Stimulated activated naive CD8-positive, alpha-beta T cell treated with anti-CD3 and anti-CD28 coated beads, Interleukin-15, Interleukin-2, amounts not matched to agents 100 ng/mL and 50 ng/mL, for 24 hours (primary cell): ENCODE data around the gene FGF6.
"Not testable (repeated sequence)": the region's sequence is repeated elsewhere in the genome, so short reads cannot be mapped to it uniquely, and the experiment has no call there.

Source experiments
- H3K27ac Mint-ChIP-seq: one replicate; pipeline ENCODE4 v1.8.0; 2021; ENCODE audit warnings: mild to moderate bottlenecking, mixed read lengths
- H3K27me3 Mint-ChIP-seq: one replicate; pipeline ENCODE4 v1.8.0; 2021; ENCODE audit warnings: mixed read lengths
- H3K36me3 Mint-ChIP-seq: one replicate; pipeline ENCODE4 v1.8.0; 2021; ENCODE audit warnings: low read depth, mixed read lengths
- H3K4me1 Mint-ChIP-seq: one replicate; pipeline ENCODE4 v1.8.0; 2021; ENCODE audit warnings: low read depth, mixed read lengths
- H3K4me3 Mint-ChIP-seq: one replicate; pipeline ENCODE4 v1.8.0; 2021; ENCODE audit warnings: mild to moderate bottlenecking, mixed read lengths
- H3K9me3 Mint-ChIP-seq: one replicate; pipeline ENCODE4 v1.8.0; 2021; ENCODE audit warnings: mixed read lengths

The FGF6 gene

DNA sequence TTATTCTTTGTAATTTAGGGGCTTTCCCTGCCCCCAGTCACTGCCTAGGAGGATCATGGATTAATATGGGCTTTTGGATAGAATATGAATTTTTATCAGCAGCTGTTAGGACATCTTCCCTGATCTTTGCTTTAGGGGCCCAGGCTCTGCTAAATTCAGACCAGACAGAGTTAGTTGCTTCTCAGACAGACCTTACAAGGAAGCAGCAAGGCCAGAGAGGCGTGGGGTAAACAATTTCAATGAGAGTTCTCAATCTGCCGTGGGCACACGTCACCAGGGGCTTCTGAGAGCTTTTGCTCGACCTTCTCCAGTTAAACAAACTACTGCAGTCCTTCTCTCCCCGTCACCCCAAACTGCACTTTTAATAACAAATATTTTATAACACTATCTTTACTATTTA lies 27.7 kb downstream of the FGF6 start:
- Mint-ChIP-seq H3K27me3 (peaks cover 32% of the 10 kb centered on the region), H3K9me3 (no peaks in the 10 kb centered on the region), H3K4me3 (no peak overlapping the region), H3K36me3 (no peaks in the 10 kb centered on the region), H3K27ac (no peak overlapping the region), H3K4me1 (peaks cover 9% of the 10 kb centered on the region)

DNA sequence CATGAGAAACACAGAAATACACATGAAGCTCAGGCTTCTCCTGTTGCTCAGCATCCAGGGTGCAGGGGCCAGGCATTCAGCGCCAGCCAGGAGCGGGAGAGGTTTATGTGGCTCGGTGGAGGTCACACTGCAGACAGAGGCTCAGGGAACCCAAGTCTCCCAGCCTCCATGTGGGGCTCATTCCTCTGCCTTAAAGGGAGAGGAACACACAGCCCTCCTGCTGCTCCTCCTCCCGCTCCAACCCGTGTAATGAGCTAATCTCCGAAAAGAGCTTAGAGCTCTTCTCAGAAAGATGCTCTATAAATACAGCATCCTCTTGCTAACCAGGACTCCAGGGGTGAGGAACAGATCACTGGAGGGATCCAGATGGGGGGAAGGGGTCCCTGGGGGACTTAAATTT lies 28.2 kb downstream of the FGF6 start:
- H3K36me3 Mint-ChIP-seq = no peaks in the 10 kb centered on the region
- no peaks in the 10 kb centered on the region for H3K9me3 Mint-ChIP-seq
- H3K27me3 Mint-ChIP-seq = peaks cover 35% of the 10 kb centered on the region
- H3K4me1 Mint-ChIP-seq = peaks cover 9% of the 10 kb centered on the region
- H3K4me3 Mint-ChIP-seq = no peak overlapping the region
- no peak overlapping the region for H3K27ac Mint-ChIP-seq

DNA sequence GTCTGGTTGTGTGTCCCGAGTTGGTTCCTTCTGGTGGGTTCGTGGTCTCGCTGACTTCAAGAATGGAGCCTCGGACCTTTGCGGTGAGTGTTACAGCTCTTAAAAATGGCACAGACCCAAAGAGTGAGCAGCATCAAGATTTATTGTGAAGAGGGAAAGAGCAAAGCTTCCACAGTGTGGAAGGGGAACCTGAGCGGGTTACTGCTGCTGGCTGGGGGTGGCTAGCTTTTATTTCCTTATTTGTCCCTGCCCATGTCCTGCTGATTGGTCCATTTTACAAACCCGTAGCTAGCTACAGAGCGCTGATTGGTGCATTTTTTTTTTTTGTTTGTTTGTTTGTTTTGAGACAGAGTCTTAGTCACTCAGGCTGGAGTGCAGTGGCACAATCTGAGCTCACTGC lies 29.3 kb downstream of the FGF6 start:
- H3K4me1 Mint-ChIP-seq = peaks cover 9% of the 10 kb centered on the region
- H3K27ac Mint-ChIP-seq = no peak overlapping the region
- H3K36me3 Mint-ChIP-seq = no peaks in the 10 kb centered on the region
- H3K4me3 Mint-ChIP-seq = no peak overlapping the region
- no peaks in the 10 kb centered on the region for H3K9me3 Mint-ChIP-seq
- H3K27me3 Mint-ChIP-seq = peaks cover 38% of the 10 kb centered on the region

DNA sequence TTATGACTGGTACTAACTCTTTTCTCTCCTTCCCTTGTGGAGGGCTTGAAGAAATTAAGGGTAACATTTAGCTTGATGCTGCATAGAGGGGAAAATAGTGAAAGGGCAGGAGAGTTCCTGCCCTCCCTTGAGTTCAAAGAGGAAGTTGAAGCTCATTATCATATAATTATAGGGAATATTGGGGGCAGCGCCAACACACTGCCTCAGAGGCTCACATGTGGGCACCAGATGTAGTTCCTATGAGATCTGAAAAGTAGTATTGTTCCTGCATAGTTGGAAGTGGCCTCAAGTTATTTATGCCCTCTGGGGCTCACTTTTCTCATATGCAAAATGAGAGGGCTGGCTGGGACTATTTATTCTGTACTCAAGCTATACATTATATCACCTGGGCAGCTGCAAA lies 33.1 kb downstream of the FGF6 start:
- no peak overlapping the region for H3K27ac Mint-ChIP-seq
- H3K9me3 Mint-ChIP-seq = no peaks in the 10 kb centered on the region
- H3K4me3 Mint-ChIP-seq = no peak overlapping the region
- peaks cover 9% of the 10 kb centered on the region for H3K4me1 Mint-ChIP-seq
- no peaks in the 10 kb centered on the region for H3K36me3 Mint-ChIP-seq
- H3K27me3 Mint-ChIP-seq = peaks cover 28% of the 10 kb centered on the region

DNA sequence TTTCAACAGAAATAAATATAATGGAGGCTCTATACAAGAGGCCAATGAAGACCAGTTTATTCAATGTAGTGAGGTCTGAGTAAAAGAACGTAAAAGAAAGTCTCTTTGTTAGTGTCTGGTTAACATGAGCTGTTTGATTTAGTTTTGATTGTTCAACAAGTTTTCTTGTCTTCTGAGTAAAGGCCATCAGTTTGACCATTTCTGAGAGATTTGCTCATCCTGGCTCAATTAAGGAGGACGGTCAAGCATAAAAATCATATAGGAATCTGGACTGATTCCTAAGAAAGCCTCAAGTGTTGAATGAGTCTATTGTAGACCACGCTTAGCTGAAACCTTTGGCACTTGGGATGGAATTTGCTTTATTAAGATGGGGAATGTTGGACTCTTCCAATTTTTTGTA lies 33.6 kb downstream of the FGF6 start:
- H3K4me3 Mint-ChIP-seq = no peak overlapping the region
- no peaks in the 10 kb centered on the region for H3K9me3 Mint-ChIP-seq
- H3K27me3 Mint-ChIP-seq = peaks cover 27% of the 10 kb centered on the region
- H3K4me1 Mint-ChIP-seq = peaks cover 9% of the 10 kb centered on the region
- H3K36me3 Mint-ChIP-seq = no peaks in the 10 kb centered on the region
- no peak overlapping the region for H3K27ac Mint-ChIP-seq

DNA sequence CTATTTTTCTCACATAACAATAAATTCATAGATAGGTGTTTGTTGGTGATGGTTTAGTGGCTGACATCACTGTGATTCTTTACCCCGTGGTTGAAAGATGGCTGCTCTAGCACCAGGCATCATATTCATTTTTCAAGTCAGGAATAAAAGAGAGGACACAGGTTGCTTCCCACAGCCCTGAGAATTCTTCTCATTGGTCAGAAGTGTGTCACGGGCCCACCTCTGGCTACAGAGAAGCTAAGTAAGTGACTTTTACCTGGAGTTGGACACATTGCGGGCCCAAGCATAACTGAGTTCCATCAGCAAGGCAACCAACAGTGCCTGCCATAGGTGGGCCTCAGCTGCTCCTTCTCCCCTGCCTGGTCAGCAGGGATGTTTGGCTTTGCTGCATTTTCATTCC lies 38.5 kb downstream of the FGF6 start:
- no peak overlapping the region for H3K4me3 Mint-ChIP-seq
- no peak overlapping the region for H3K27ac Mint-ChIP-seq
- no peaks in the 10 kb centered on the region for H3K9me3 Mint-ChIP-seq
- no peaks in the 10 kb centered on the region for H3K27me3 Mint-ChIP-seq
- H3K36me3 Mint-ChIP-seq = no peaks in the 10 kb centered on the region
- no peaks in the 10 kb centered on the region for H3K4me1 Mint-ChIP-seq

DNA sequence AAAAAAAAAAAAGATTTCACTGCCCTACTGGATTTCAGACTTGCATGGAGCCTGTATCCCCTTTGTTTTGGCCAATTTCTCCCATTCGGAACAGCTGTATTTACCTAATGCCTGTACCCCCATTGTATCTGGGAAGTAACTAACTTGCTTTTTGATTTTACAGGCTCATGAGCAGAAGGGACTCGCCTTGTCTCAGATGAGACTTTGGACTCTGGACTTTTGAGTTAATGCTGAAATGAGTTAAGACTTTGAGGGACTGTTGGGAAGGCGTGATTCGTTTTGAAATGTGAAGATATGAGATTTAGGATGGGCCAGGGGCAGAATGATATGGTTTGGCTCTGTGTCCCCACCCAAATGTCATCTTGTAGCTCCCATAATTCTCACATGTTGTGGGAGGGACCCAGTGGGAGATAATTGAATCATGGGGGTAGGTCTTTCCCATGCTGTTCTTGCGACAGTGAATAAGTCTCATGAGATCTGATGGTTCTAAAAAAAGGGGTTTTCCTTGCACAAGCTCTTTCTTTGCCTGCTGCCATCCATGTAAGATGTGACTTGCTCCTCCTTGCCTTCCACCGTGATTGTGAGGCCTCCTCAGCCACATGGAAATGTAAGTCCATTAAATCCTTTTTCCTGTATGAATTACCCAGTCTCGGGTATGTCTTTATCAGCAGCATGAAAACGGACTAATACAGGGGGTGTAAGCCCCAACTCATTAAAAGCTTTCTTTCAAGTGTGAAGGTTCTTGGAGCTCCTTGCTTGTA lies 40.6 kb downstream of the FGF6 start:
- not testable (repeated sequence) for H3K27ac Mint-ChIP-seq, H3K4me1 Mint-ChIP-seq, H3K27me3 Mint-ChIP-seq, H3K9me3 Mint-ChIP-seq, H3K36me3 Mint-ChIP-seq, H3K4me3 Mint-ChIP-seq

DNA sequence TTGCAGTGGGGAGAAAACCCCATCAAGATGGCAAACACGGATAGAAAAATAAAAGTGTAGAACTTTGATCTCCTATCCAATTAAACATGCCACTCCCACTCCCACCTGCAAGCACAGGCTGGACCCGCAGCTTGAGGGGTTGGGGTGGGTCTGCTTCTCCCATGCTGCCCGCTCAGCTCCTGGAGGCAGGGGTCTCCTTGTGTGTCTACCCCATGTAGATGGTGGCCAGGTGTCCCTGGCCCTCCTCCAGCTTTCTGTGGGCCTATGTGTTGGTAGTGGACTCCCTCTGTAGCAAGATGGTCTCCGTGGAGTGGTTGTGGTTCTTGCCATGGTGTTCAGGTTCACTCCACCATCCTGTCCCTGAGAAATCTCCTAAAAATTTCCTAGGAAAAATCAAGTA lies 42.6 kb downstream of the FGF6 start:
- Mint-ChIP-seq H3K9me3 (no peaks in the 10 kb centered on the region), H3K27me3 (peaks cover 9% of the 10 kb centered on the region), H3K36me3 (no peaks in the 10 kb centered on the region), H3K4me1 (no peaks in the 10 kb centered on the region), H3K4me3 (no peak overlapping the region), H3K27ac (no peak overlapping the region)

DNA sequence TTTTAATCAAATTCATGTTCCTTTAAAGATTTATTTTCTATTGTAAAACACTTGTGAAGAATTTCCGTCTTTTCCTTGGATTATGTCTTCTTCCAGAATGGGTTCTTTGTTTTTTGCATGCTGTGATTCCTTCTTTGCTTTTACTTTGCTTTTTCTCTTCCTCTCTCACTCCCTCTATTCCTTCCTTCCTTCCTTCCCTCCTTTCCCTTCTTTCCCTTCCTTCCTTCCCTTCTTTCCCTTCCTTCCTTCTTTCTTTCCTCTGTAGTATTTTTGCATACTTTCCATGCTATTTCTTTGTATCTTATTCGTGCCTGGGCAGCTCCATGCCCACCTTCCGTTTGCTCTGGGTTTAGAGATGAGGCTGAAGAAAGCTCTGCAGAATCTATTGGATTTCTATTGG lies 44.5 kb downstream of the FGF6 start:
- H3K36me3 Mint-ChIP-seq = no peaks in the 10 kb centered on the region
- no peaks in the 10 kb centered on the region for H3K4me1 Mint-ChIP-seq
- H3K9me3 Mint-ChIP-seq = no peaks in the 10 kb centered on the region
- no peak overlapping the region for H3K4me3 Mint-ChIP-seq
- peaks cover 15% of the 10 kb centered on the region for H3K27me3 Mint-ChIP-seq
- H3K27ac Mint-ChIP-seq = no peak overlapping the region

DNA sequence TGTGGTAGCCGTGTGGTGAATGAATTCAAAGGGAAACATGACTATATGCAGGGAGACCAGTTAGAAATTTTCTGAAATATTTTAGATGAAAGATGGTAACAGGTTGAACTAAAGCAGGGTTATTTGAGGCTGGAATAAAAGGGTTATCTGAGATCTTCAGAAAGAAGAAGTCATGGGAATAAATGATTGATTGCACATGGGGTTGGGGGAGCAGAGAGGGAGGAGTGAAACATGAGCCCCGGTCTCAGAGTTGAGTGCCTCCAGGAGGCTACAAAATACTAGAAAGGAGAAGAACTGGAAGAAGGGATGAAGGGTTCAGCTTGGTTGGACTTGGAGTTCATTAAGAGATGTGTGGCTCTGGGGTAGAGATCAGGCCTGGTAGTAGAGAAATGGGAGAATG lies 49.8 kb downstream of the FGF6 start:
- H3K9me3 Mint-ChIP-seq = no peaks in the 10 kb centered on the region
- peaks cover 6% of the 10 kb centered on the region for H3K4me1 Mint-ChIP-seq
- H3K4me3 Mint-ChIP-seq = no peak overlapping the region
- H3K27me3 Mint-ChIP-seq = peaks cover 30% of the 10 kb centered on the region
- no peak overlapping the region for H3K27ac Mint-ChIP-seq
- H3K36me3 Mint-ChIP-seq = no peaks in the 10 kb centered on the region

DNA sequence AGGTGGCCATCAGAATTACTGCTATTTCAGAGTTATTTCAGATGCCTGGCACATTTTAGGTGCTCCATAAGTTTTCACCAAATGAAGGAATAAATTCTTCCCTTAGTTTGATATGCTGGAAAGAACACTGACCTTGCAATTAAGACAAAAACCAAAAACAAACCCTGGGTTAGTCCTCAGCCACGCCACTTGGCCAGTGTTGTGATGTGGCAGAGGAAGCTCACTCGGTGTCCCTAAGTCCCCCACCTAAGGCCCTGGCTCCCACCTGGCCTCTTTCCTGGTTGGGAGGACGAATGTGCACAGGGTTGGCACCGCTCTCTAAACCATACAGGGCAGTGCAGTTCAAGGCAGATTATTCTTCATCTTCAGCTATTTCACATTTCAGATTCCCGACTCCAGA lies 52.4 kb downstream of the FGF6 start:
- H3K27ac Mint-ChIP-seq = no peak overlapping the region
- no peak overlapping the region for H3K4me3 Mint-ChIP-seq
- no peaks in the 10 kb centered on the region for H3K9me3 Mint-ChIP-seq
- peaks cover 6% of the 10 kb centered on the region for H3K4me1 Mint-ChIP-seq
- H3K27me3 Mint-ChIP-seq = peaks cover 28% of the 10 kb centered on the region
- H3K36me3 Mint-ChIP-seq = no peaks in the 10 kb centered on the region

DNA sequence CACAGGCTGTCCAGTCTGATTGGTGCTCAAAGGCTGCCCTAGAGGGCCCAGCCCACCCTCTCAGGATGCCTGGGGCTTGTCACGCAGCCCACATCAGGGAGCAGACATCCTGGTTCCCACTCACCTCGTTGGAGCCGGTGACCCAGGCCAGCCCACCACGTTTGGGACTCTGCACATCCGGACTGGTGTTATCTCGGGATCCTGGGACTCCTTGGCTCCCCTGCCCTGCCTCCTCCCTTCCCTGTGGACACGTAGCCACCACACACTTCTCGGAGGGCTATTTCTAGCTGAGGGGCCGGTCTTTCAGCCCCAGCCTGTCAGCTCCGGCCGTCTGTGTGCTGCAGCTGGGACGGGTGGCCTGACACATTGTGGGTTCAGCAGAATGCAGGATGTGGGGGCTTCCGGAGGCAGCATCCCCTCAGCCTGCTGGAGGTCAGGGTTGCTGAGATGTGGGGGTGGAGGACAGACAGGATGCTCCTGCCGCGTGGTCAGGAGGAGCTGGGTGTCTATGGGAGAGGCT lies 53.3 kb downstream of the FGF6 start:
- peaks cover 6% of the 10 kb centered on the region for H3K4me1 Mint-ChIP-seq
- no peak overlapping the region for H3K27ac Mint-ChIP-seq
- no peaks in the 10 kb centered on the region for H3K9me3 Mint-ChIP-seq
- H3K36me3 Mint-ChIP-seq = no peaks in the 10 kb centered on the region
- peaks cover 28% of the 10 kb centered on the region for H3K27me3 Mint-ChIP-seq
- H3K4me3 Mint-ChIP-seq = no peak overlapping the region

DNA sequence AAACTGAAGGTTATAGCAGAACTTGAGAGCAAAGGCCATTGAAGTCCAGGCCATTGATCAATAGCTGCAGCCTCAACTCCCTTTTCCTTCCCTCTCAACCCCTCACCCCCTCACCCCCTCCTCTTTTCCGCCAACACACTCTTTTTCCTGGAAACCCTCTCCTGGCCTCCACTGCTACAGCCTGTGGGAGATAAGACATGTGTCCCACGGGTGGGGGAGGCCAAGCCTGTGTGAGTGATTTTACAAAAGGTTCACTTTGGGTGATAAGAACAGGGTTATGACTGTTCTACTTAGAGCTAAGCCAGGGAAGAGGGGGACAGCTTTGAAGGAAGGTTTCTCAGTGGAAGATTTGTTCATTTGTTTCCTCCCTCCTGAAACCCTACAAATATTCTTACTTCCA lies 57.0 kb downstream of the FGF6 start:
- Mint-ChIP-seq H3K36me3 (no peaks in the 10 kb centered on the region), H3K27me3 (peaks cover 10% of the 10 kb centered on the region), H3K9me3 (no peaks in the 10 kb centered on the region), H3K4me1 (peaks cover 6% of the 10 kb centered on the region), H3K4me3 (no peak overlapping the region), H3K27ac (no peak overlapping the region)

DNA sequence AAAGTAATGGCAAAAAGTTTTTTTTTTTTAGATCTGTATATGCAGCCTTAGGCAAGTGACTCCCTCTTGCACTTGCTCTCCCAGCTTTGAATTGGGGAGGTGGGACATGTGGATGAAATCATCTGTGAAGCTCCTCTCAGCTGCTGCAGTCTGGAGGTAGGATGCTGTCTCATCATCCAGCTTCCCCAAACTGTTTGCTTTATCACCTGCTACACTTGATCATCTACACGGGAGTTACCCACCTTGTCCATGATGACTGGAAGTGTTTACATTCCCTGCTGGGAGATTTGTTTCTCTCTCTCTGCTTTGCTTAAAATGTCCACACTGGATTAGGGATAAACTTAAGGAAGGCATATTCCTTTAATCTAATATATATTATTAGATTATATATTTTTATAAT lies 57.6 kb downstream of the FGF6 start:
- H3K9me3 Mint-ChIP-seq = no peaks in the 10 kb centered on the region

DNA sequence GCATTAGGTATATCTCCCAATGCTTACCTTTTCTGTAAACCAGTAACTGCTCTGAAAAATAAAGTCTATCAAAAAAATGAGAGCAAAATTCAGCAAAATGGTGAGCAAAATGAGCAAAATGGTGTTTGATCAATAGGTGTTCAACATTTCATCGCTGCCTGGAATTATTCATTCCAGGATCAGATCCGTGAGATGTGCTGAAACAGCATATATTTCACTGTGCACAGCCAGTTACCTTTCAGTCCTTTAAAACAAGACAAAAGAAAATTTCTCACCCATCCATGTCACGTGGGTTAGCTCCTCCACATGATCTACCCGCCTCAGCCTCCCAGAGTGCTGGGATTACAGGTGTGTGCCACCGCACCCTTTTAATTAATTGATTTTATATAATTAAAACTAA lies 58.0 kb downstream of the FGF6 start:
- Mint-ChIP-seq H3K4me3 (no peak overlapping the region), H3K36me3 (no peaks in the 10 kb centered on the region), H3K27me3 (peaks cover 4% of the 10 kb centered on the region), H3K9me3 (no peaks in the 10 kb centered on the region), H3K4me1 (peaks cover 2% of the 10 kb centered on the region), H3K27ac (no peak overlapping the region)

More for the DNA sequence above, 57.6 kb downstream of the FGF6 start:
- H3K27ac Mint-ChIP-seq = no peak overlapping the region
- H3K4me3 Mint-ChIP-seq = no peak overlapping the region
- H3K27me3 Mint-ChIP-seq = peaks cover 7% of the 10 kb centered on the region
- H3K36me3 Mint-ChIP-seq = no peaks in the 10 kb centered on the region
- peaks cover 6% of the 10 kb centered on the region for H3K4me1 Mint-ChIP-seq

DNA sequence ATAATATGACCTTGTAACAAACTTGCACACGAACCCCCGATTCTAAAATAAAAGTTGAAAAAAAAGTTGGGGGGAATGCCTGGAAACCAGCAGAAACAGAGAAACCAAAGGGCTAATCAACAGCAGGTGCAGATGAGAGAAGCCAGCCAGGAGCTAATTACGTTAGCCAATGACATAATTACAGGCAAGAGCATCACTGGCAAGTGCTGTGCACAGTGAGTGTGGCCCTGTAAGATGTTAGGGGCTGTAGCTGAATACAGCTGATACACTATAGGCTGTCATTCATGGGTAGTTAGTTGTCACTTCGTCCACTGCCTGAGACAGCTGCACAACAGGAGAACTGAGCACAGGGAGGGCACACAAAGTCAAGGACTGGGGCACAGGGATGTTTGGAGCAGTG lies 58.8 kb downstream of the FGF6 start:
- H3K27ac Mint-ChIP-seq = no peak overlapping the region
- peaks cover 4% of the 10 kb centered on the region for H3K27me3 Mint-ChIP-seq
- no peaks in the 10 kb centered on the region for H3K9me3 Mint-ChIP-seq
- no peaks in the 10 kb centered on the region for H3K4me1 Mint-ChIP-seq
- H3K36me3 Mint-ChIP-seq = no peaks in the 10 kb centered on the region
- no peak overlapping the region for H3K4me3 Mint-ChIP-seq
